Amniotic stem cell (primary cell): ENCODE measurements around the gene CENPP.
A peak's percentile ranks its signal among the peaks of the same experiment; 100 is the strongest.

Experiments used
- DNase-seq: peaks from one replicate; lab custom pipeline; 2025; lab: John Stamatoyannopoulos, UW

The CENPP gene

DNA sequence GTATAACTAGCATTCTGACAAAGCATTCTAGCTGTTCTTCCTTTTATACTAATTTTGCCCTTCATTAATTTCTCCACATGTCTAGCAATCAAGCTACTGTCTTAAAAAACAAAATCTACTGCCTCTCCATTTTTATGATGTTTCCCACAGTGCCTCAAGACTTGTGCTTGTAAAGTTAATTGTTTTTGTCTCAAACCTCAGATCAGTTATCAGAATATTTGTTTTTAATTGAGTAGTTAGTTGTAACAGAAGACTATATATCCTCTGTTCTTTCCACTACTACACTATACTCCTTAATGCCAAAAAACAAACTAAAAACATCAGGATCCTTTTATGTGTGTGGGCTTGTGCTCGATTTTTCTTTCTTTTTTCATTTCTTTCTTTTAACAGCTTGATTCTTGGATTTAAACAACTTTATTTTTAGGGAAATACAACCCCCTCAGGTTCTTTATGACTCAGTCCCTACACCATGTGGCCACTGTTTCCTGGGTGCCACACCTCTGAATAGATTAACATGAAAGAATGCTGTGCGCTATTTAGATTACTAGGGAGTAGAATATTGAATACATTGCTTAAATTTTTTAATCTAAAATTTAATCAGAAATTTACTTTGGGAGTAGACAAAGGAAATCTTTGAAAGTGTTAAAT is 155.4 kb downstream of the CENPP start:
- DNase-seq = no peak

DNA sequence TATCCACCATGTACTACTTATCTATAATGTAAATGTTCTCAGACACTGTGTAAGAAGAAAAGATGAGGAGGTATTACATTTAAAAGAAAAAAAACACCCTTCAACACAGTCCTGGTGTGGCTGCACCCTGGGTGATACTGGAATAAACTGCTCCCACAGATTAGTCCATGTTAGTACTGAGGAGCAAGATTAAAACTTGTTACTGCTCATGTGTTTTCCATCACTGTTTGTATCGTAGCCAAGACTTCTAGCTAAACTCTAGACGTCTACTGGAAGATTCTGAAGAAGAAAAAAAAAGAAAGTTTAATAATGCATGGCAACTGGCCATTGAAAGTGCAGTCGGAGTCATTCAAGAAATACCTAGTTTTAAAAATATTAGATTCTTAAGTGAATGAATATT is 156.6 kb downstream of the CENPP start, which contains the start of gene ASPN:
TSS of gene ASPN (minus strand) at position 178 of the 400 bp plus-strand sequence.
- no peak for DNase-seq

DNA sequence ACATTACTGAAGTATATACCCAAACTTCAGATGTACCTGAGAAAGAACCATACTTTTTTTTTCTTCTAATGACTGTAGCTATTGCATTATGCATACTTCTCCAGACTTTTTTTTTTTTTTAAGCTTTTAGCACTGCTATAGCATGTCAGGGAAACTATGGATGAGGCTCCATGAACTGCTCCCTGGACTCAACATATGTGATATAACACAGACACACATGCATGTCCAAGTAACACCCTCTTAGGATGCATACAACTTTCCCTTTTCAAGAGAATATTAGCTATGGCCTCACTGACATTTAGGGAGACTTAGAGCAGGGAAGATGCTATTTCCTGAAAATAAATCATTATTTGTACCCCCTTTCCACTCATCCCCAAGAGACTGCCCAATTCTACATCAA is 157.1 kb downstream of the CENPP start:
- no peak for DNase-seq

DNA sequence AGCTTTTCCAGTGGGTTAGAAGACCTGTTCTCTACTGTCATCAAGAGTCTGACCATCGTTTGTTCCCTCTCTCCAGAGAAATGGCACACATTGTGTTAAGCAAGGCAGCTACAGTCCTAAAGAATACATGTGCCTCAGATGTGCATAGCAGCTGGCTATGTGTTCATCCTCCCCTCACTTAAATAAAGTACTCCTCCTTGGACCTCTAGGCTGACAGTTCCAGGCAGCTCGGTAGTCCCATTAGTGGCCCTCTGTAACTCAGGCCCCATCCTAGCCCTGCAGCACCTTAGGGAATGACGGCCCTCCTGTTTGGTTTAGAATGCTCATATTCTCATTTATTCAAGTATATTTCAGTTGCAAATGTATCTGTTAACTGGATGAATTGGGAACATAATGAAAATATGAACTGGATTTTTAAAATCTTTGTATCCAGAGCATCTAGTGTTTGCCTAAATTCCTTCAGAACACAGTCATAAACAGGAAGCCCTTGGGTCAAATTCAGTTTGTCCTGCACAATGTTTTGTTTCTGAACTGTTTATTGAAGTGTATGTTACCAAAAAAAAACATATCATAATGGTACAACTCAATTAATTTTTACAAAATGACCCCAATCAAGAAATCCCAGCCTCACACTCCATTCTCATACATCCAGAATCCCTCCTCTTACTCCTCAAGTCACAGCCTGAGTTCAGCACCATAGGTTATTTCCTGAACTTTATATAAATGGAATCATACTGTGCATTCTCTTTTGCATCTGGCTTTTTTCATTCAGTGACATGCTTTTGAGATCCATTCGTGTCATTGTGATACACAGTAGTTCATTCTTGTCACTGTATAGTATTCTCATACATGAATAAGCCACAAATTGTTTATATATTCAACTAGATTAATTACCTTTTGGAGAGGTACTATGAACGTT is 158.1 kb downstream of the CENPP start:
- no peak for DNase-seq

DNA sequence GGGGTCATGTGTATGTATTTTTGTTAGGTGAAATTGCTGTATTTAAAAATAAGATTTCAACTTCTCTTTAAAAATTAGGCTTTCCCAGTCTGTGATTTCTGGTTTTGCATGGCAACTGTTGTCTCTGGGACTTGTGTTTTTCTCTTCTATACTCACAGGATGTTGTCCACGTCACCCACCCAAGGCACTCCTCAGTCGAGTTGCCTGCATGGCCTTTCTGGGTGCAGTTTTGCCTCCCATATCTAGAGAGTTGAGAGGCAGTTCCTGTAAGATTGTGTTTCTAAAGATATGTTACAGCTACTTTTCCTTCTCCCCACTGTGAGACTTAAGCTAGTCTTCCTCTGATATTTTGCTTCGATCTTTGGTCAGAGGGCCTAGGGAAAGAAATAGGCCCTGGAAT is 158.8 kb downstream of the CENPP start:
- no peak for DNase-seq

DNA sequence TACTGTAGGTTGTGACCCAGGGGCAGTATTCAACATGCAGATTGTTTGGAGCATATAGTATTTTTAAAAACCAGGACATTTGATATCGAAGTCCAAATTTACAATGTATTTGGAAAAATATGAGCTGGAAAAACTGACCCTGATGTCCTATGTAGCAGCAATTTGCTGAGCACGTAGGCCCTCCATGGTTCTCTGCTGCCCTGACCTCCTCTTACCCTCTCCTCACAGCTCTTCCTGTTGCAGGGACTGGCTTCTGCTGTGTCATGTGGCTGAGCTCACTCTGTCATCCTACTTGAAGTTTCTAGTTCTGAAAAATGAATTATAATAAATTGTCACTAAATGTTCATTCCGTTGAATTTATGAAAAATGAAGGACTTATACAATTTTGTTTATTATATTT is 160.6 kb downstream of the CENPP start:
- DNase-seq = no peak

DNA sequence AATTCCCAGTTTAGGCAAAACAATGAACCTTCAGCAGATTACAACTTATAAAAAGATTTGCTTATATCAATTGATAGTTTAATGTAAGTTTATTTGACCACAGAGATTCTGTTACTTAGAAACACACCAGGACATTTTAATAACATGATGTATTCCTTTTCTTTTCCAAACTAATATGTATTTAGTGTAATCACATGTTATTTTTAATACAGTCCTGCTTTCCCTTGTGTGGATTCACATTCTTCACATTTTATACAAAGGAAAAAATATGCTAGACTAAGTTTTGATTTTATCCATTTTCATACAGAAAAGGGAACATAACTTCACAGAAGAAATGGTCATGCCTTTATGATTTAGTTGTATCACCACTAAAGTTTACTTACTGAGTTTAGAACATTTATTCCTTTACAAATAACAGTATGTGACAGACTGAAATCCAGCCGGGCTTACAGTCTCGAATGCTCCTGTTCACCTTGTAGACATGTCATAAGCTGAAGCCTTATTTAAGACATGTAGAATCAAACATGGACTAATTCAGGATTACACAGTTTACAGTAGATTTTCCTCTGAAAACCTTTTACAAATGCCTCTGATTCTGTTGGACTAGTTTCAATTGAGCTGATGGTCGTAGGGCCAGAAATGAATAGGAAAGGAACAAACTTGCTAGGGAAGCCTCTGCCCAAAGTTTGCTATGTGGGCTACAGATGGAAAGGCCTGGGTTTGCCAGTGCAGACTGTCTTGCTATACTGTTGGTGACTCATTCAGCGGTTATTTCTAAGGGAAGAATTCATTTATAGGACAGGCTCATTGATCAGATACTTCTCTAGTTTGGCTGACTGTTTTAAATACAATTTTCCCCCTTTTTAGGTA is 163.2 kb downstream of the CENPP start:
- DNase-seq = no peak

DNA sequence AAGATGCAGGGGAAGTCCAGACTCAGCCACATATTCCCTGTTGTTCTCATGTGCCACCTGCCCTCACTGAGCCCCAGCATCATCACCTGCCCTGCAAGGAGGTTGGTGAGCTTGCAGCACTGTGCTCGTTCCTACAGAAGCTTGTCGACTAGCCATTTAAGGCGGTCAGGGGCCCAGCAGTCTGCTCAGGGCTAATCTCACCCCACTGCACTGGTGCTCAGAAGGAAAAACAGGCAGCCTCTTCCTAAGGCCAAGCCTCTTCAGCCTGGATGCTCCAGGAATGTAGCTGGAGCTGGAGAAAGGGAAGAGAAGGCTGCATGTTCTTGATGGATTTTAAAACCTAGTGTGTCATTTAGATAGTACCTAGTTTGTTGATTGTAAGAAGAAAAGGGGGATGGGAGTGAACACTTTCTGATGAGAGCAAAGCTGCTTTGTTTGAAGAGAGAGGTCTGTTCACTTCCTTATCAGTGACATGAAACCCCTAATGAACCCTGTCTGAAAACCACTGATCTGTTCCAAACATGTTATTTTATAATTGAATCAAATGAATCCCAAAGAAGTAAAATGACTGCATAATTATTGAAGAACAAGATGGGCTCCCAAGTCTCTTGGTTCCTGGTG is 167.1 kb downstream of the CENPP start:
- DNase-seq = no peak

DNA sequence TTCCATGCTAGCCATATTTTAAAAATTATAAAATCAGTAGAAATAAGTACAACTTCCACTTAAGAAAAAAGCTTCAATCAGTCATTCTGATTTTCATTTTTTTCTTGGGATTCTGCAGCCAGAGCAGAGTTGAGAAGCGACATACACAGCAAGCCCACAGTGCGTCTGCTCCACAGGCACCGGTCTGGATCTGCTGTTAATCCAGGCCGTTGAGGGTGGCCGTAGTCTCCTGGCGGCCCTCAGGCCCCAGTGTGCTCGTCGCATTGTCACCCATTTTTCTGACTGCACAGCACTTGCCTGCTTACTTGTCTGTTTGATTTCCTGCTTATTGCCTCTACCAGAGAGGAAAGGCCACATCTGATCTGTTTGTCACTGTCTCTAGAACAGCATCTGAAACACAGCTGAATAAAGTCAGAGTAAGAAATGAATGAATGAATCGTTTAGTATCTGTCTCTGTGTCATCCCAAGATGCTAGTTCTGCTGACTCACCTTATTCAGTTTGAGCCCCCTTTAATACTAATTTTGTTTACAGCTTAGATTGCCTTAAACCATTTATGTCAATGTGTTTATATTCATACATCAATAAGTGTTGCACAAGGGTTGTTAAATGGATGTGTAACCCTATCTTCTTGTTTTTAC is 168.1 kb downstream of the CENPP start:
- no peak for DNase-seq

DNA sequence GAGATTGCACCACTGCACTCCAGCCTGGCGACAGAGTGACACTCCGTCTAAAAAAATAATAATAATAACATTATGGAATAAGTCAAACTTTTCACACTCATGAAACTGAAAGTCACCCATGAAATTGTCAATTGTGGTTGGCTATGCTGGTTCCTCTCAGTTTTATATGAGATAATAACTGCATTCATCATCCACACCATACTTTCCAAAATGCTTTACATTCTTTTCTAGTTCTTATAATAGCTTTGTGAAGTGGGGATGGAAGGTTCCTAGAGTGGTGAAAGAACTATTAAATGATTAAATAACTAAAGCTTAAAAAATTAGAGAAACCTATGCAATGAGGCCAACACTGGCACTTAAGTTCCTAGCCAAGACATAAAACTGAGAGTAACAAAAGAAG is 169.1 kb downstream of the CENPP start:
- no peak for DNase-seq

DNA sequence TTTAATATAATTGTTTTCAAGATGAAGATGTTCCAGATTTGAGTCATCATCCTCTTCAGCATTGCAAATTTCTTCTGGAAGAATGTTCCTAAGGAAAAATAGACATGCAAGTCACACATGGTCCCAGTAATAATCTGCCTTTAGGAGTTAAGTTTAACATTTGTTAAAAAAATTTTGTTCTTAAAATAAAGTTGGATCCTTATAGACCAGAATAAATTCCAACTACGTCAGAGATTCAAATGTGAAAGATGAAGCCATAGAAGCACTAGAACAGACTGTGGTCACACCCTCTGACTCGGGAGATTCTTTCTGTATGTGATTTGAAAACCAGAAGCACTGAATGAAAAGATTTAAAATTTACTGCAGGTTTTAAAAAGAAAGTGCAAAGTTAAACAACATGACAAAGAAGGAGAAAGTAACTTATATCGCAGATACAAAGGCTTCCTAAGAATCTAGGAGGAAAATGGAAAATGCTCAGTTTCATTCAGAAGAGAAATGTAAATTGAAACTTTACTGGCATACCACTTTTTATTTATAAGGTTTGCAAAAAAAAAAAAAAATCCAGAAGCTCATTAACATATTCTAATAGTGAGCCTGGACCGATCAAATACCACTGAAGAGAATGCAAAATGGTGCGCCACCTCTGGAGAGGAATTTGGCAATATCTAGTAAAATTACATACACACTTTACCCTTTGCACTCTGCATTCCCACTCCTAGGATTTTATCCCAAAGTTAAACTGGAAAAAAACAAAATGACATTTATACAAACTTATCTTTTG is 170.8 kb downstream of the CENPP start:
- DNase-seq = no peak

DNA sequence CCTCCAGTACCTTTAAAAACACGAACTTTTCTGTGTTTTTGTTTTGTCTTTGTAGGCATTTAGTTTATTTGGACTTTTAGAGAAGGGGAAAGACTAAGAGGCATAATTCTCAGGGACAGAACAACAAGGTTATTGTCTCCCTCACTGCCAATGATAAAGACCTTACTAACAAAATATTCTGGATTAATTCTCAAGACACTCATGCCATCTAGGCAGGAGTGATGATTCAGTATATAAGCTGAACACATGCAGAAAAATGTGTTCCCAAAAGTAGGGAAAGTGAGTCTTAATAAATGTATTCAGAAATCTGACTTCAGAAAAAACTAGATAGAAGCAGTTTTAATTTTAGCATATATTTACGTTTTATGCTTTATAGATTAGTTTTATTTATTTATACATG is 173.9 kb downstream of the CENPP start:
- DNase-seq = no peak

DNA sequence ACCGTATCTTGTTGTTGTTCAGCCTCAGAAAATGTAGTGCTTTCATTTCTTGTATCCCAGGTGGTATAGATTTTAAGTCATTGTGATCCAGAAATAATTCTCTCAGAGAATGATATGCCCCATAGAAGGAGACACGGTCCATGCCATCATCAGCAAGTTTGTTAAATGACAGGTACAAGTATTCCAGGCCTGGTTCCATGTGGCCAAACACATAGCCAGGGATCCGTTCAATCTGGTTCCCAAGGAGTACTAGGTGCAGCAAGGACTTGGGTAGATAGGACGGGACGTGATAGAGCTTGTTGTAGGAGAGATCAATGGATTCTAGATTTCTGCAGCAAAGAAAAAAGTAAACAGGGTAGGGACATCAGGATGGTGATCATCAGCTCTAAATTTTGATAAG is 175.0 kb downstream of the CENPP start:
- no peak for DNase-seq

DNA sequence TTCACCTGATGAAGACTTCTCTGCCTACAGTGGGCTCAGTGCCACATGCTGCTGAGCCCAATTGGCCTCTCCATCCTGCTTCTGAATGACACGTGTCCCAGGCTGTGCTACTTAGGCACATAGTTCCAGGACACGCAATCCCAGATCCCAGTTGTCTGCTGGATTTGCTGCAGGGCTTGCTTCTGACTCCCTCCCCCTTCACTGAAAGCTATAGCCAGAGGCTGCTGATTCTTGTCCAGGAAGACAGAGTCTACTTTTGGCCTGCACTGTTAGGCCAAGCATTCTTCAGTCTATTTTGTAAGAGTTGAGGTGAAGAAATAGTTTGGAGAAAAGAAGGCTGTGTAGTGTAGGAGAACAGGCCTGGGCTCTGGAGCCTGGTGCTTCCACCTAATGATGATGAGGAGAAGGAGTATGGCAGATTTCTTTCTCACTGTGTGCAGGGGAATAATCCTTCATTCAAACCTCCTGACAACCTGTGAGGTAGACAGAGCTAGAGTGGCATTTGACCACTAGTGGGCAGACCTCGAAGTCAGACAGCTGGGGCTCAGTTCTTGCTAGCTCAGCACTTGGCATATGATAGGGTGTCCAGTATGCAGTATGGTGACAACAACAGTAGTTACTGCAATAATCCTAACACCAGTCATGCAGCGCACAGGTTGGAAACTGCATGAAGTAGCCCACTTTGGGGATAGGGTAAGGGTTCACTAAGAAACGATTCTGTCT is 176.1 kb downstream of the CENPP start:
- no peak for DNase-seq

DNA sequence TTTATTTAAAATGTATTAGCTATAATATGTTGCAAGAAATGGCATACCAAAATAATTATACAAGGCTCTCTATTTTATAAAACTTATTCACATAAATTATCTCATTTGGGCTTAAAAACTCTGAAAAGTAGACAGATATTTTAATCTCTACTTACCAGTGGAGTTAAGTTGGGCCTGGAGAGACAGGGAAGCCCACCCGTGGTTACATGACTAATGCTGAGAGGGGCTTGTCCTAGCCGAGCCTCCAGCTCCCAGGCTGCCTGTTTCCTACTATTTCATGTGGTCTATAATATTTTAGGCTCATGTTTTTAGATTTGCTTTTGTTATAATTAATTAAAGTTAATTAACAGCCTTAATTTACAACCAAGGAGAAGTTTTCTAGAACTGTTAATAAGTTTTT is 177.4 kb downstream of the CENPP start:
- no peak for DNase-seq

DNA sequence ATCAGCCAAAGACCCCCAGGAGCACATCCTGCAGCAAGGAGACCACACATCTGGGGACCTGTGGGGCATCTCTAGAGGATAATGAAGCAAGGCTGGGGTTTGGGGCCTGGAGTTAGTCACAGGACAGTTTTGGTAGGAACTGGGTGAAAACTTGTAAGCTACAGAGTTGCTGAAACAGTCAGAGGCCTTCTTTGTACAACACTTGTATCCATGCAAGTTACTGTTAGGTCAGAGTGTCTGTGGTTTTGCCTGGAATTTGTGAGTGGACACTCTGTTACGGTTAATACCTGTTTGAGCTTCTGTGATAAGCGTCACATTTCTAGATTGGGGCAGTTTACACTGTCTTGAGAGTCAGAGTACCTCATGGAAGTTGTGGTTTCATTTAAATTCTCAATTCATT is 179.1 kb downstream of the CENPP start:
- no peak for DNase-seq

DNA sequence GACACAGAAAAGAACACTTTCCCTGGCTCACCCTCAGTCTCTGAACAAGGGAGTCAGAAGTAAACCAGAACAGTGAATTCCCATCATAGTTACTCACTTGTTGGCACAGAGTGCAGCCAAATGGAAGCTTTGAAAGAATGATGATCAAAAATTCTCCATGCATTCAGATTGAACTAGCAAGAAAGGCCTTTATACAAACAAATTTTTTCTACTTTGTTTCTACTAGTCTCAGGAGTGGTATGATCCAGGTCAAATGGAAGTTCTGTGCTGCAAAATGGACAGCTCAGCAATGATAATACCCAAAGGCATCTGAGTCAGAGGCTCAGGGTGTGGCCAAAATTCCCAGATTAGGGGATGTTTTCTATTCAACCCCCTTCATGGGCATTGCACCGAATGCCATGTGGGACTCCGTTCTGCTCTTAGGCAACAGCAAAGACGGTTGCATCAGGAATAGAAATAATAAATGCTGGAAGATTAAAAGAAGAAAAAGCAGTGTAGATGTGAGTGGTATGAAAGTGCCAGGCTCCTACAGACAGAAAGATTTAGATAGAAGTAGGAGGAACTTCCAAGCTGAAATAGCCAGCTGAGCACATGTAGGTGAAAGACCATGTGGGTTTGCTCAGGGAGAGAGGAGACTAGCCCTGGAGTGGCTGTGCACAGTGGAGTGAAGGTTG is 180.6 kb downstream of the CENPP start:
- DNase-seq = peak; percentile 90

DNA sequence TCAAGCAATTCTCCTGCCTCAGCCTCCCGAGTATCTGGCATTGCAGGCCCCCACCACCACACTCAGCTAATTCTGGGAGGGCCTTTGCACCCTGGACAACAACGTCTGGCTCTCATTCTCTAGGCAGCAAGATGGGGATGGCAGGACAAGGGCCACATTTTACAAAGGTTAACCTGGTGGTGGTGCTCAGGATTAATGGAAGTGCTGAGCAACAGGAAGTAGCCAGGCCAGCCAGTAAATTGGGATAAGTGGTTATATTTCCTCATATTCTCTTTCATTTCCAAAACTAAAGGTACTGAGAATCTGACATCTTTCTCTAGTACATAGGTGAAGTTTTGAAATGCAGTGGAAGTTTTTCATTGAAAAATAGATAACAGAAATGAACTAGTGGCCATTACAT is 181.3 kb downstream of the CENPP start:
- no peak for DNase-seq

DNA sequence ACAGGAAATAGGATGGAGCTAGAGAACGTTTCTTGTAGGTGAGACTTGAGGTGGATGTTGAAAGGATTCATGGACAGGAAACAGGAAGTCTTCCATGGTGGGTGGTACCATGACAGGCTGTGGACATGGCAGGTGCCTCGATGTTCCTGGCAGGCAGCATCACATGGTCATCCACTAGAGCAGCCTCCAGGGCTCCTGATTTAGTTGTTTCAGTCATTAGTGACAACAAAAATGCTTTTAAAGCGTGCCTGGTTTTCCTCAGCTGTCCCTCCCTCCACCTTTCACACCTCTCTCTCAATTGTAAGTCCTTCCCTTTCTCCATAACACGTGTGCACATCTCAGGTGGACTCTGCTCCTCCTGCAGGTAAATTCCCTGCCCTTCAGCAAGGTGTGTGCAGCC is 181.7 kb downstream of the CENPP start:
- no peak for DNase-seq
